ENCODE results near the gene ERFE.

DNA sequence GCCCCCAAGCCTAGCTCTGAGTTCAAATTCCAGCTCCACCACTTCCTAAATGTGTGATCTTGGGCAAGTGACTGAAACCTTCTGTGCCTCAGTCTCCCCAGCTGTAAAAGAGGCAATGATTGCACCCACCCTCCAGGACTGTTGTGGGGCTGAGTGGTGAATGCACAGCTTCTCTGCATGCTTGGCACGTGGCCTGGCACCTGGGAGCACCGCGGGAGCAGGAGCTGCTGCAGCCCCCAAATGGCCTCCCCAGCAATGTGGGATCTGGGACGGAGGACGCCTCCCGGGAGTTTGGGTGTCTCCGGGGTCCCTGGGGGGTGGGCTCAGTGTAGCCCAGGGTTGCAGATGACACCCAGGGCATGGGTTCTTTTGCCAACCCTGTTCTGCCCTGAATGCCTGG is 18.7 kb upstream of the ERFE start:
- TF ChIP-seq, protein P1, sequence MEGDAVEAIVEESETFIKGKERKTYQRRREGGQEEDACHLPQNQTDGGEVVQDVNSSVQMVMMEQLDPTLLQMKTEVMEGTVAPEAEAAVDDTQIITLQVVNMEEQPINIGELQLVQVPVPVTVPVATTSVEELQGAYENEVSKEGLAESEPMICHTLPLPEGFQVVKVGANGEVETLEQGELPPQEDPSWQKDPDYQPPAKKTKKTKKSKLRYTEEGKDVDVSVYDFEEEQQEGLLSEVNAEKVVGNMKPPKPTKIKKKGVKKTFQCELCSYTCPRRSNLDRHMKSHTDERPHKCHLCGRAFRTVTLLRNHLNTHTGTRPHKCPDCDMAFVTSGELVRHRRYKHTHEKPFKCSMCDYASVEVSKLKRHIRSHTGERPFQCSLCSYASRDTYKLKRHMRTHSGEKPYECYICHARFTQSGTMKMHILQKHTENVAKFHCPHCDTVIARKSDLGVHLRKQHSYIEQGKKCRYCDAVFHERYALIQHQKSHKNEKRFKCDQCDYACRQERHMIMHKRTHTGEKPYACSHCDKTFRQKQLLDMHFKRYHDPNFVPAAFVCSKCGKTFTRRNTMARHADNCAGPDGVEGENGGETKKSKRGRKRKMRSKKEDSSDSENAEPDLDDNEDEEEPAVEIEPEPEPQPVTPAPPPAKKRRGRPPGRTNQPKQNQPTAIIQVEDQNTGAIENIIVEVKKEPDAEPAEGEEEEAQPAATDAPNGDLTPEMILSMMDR (IDR thresholded peaks at IDR 0.05; ENCODE audit: low read length), result no peak
- no peak for TF ChIP-seq EZH2 (optimal IDR thresholded peaks at IDR 0.05; ENCODE audit: low read depth, low read length)
- no peak for TF ChIP-seq EZH2phosphoT487 (IDR thresholded peaks at IDR 0.05; ENCODE audit: low read length)
